Prostate gland (tissue), 2 donors: Measurements from ENCODE around the gene FUT7.

Experiments used
- CTCF ChIP-seq, 4 experiments: fragments of 200-600 bp in 2 of 4; fragments of 450-650 bp in 2 of 4; sonication (generic) in 2 of 4; IDR thresholded peaks; 1 replicate in 3 of 4; 2 replicates in 1 of 4; pipeline ENCODE4 v1.5.1; 2016 to 2019; ENCODE audit warnings: antibody characterized with exemption in 4 of 4, mild to moderate bottlenecking in 2 of 4, moderate library complexity in 2 of 4
- POLR2A ChIP-seq: fragments of 450-650 bp; IDR thresholded peaks from one replicate; pipeline ENCODE4 v1.6.1; 2016; ENCODE audit warnings: antibody characterized with exemption, mild to moderate bottlenecking

GRCh38 chr9:137068539-137069507, 36.9 kb upstream of the FUT7 start:
- TF ChIP-seq POLR2A (no peak), CTCF (IDR thresholded peaks at IDR 0.05) (no peak)
